HepG2 (cell line): ENCODE measurements around the gene CST8. TPM values are rescaled to one million over a fixed set of nuclear protein-coding genes. Genes with fewer than 3 reads are reported as not detected.

Source experiments
- ATAC-seq: fragments of 200-7000 bp; cut with Tn5 transposase; 3 replicates; pipeline ENCODE4 v1.9.1; 2020; ENCODE audit warnings: mild to moderate bottlenecking, moderate library complexity
- BruUV-seq: library from RNA; stranded (reverse); fragments of 400-500 nt; replicated peaks from 2 replicates; lab custom pipeline; 2021; lab: Mats Ljungman, UMichigan
- CTCF ChIA-PET: fragments of 300-600 bp; formaldehyde crosslinking; extraction: SDS; loops from one replicate; lab custom pipeline; 2021; ENCODE audit warnings: low total read pairs, inconsistent platforms, low intra/inter-chr PET ratio; lab: Yijun Ruan, JAX
- POLR2A ChIA-PET: fragments of 350-600 bp; sonication (Branson Sonifier 250); formaldehyde crosslinking; loops from one replicate; lab custom pipeline; 2020; ENCODE audit warnings: antibody characterized with exemption, inconsistent platforms; lab: Yijun Ruan, JAX
- DNase-seq: peaks from one replicate; pipeline ENCODE4 v3.0.0-alpha.2; 2015; ENCODE audit warnings: low spot score
- FAIRE-seq: peaks from 3 replicates; lab custom pipeline; 2011; peaks lifted over from hg19 to GRCh38; lab: Jason Lieb, UNC
- H2AFZ ChIP-seq: one replicate; pipeline ENCODE4 v1.6.1; 2011; ENCODE audit warnings: low read length, inconsistent platforms
- H3K27ac ChIP-seq: fragments of 300-600 bp; 3 replicates; pipeline ENCODE4 v1.8.0; 2011; ENCODE audit warnings: mixed run types, mild to moderate bottlenecking, mixed read lengths, low read length, inconsistent platforms; ENCODE audit not compliant: insufficient read depth; ENCODE audit errors: extremely low read length
- H3K27me3 ChIP-seq, 2 experiments: fragments of 200-600 bp in 1 of 2; 2 replicates in 1 of 2; 3 replicates in 1 of 2; pipeline versions ENCODE4 v1.6.0 to v1.8.0; 2011; ENCODE audit warnings: low read length in 2 of 2, mild to moderate bottlenecking in 2 of 2, moderate library complexity in 2 of 2, inconsistent platforms in 1 of 2; ENCODE audit not compliant: insufficient read depth in 2 of 2, control insufficient read depth in 1 of 2
- H3K36me3 ChIP-seq, 2 experiments: fragments of 200-600 bp in 1 of 2; replicated peaks in 1 of 2; 2 replicates in 1 of 2; 3 replicates in 1 of 2; pipeline versions ENCODE4 v1.5.1 to v1.8.0; 2011; ENCODE audit warnings: low read length in 2 of 2, inconsistent platforms in 1 of 2; ENCODE audit not compliant: insufficient read depth in 2 of 2, control insufficient read depth in 1 of 2
- H3K4me1 ChIP-seq: 2 replicates; pipeline ENCODE4 v1.5.1; 2012; ENCODE audit warnings: low read length, inconsistent platforms; ENCODE audit not compliant: insufficient read depth
- H3K4me2 ChIP-seq: 2 replicates; pipeline ENCODE4 v1.6.0; 2011; ENCODE audit warnings: low read depth, low read length, inconsistent platforms
- H3K4me3 ChIP-seq, 3 experiments: fragments of 200-600 bp in 1 of 3; sonication (generic), shearing (Covaris generic) in 1 of 3; replicated peaks in 1 of 3; 2 replicates each; pipeline ENCODE4 v1.5.1; 2011 to 2016; ENCODE audit warnings: low read length in 3 of 3, inconsistent platforms in 2 of 3, low read depth in 2 of 3, mild to moderate bottlenecking in 2 of 3, control low read depth in 1 of 3, mixed read lengths in 1 of 3; ENCODE audit not compliant: insufficient read depth in 1 of 3
- H3K79me2 ChIP-seq: one replicate; pipeline ENCODE4 v1.6.1; 2011; ENCODE audit warnings: low read length, inconsistent platforms; ENCODE audit not compliant: insufficient read depth
- H3K9ac ChIP-seq: 2 replicates; pipeline ENCODE4 v1.6.0; 2011; ENCODE audit warnings: mild to moderate bottlenecking, low read depth, low read length, inconsistent platforms; ENCODE audit not compliant: insufficient read depth
- H3K9me3 ChIP-seq: 2 replicates; pipeline ENCODE4 v1.5.1; 2012; ENCODE audit warnings: mild to moderate bottlenecking, low read length
- H4K20me1 ChIP-seq: 2 replicates; pipeline ENCODE4 v1.6.0; 2011; ENCODE audit warnings: inconsistent platforms, mild to moderate bottlenecking, low read length, moderate library complexity; ENCODE audit not compliant: insufficient read depth
- ATF7 ChIP-seq, 2 experiments: fragments of 450-650 bp in 1 of 2; sonication (generic) in 1 of 2; formaldehyde crosslinking in 1 of 2; IDR thresholded peaks; 2 replicates each; pipeline versions ENCODE4 v1.4.0 to v1.6.1; 2016 to 2020; ENCODE audit warnings: antibody characterized with exemption in 1 of 2, mild to moderate bottlenecking in 1 of 2, missing genetic modification reagents in 1 of 2
- KLF12 ChIP-seq: sonication (generic); formaldehyde crosslinking; IDR thresholded peaks from 2 replicates; pipeline ENCODE4 v1.4.0; 2020; ENCODE audit warnings: missing genetic modification reagents, borderline replicate concordance
- LCORL ChIP-seq, 2 experiments: fragments of 450-650 bp in 1 of 2; sonication (generic) in 1 of 2; formaldehyde crosslinking in 1 of 2; IDR thresholded peaks; 2 replicates each; pipeline versions ENCODE4 v1.5.0 to v1.6.1; 2017 to 2020; ENCODE audit warnings: antibody characterized with exemption in 1 of 2, missing genetic modification reagents in 1 of 2
- PPARG ChIP-seq: conservative IDR thresholded peaks from 2 replicates; pipeline ENCODE4 v1.6.1; 2016; ENCODE audit warnings: missing biosample characterization, missing genetic modification reagents
- RORA ChIP-seq: sonication (generic); formaldehyde crosslinking; IDR thresholded peaks from 2 replicates; pipeline ENCODE4 v1.5.0; 2020; ENCODE audit warnings: mild to moderate bottlenecking, missing genetic modification reagents, moderate library complexity
- ZNF703 ChIP-seq: sonication (generic); formaldehyde crosslinking; IDR thresholded peaks from 2 replicates; pipeline ENCODE4 v1.5.1; 2020; ENCODE audit warnings: missing genetic modification reagents, mild to moderate bottlenecking, moderate library complexity, borderline replicate concordance
- ZNF776 ChIP-seq: sonication (generic); formaldehyde crosslinking; IDR thresholded peaks from 2 replicates; pipeline ENCODE4 v1.4.0; 2020; ENCODE audit warnings: mild to moderate bottlenecking, missing genetic modification reagents
- WGBS: methylation state at CpG from one replicate; pipeline ENCODE4 v1.1.6; 2017; ENCODE audit warnings: low lambda C conversion rate; 5-methylcytosine and 5-hydroxymethylcytosine counted together
- in situ Hi-C: cut with HindIII; loops from 2 replicates; pipeline ENCODE4 v1.10.0; 2017; ENCODE audit warnings: low pct_unique_long_range_greater_than_20kb; ENCODE audit not compliant: extremely low pct_ligation_motif_present
- intact Hi-C: fragments of 100-400 bp; cut with micrococcal nuclease; formaldehyde crosslinking; loops from one replicate; pipeline ENCODE4 v1.10.0; 2022; ENCODE audit not compliant: unreplicated experiment
- polyA plus RNA-seq, 8 experiments: library from polyadenylated mRNA; depleted of rRNA in 3 of 8; stranded (reverse) in 7 of 8; unstranded in 1 of 8; fragments of >200 nt; fragmentation: Illumina TruSeq in 4 of 8; extraction: Trizol in 4 of 8; gene quantifications; 2 replicates each; pipeline versions ENCODE4 v1.2.1 to v1.2.3, GENCODE V29; 2011 to 2016; ENCODE audit warnings: low read depth in 4 of 8, missing spikeins in 1 of 8, mixed read lengths in 1 of 8; ENCODE audit not compliant: insufficient read depth in 1 of 8
- total RNA-seq, 5 experiments: library from RNA; depleted of rRNA; stranded (reverse); fragments of >200 nt; fragmentation: Illumina TruSeq; extraction: Trizol; gene quantifications; 2 replicates each; pipeline ENCODE4 v1.2.3, GENCODE V29; 2016; ENCODE audit warnings: low read depth in 1 of 5
- TF ChIP-seq, protein P1 (sequence below): sonication (generic); formaldehyde crosslinking; IDR thresholded peaks from 2 replicates; pipeline ENCODE4 v1.8.0; 2022; ENCODE audit warnings: mild to moderate bottlenecking, missing genetic modification reagents, moderate library complexity
- TF ChIP-seq, protein P2 (sequence below): sonication (generic); formaldehyde crosslinking; IDR thresholded peaks from 2 replicates; pipeline ENCODE4 v1.4.0; 2020; ENCODE audit warnings: missing genetic modification reagents
- TF ChIP-seq, protein P3 (sequence below): sonication (generic); formaldehyde crosslinking; conservative IDR thresholded peaks from 2 replicates; pipeline ENCODE4 v1.4.0; 2020; ENCODE audit warnings: missing genetic modification reagents
- TF ChIP-seq, protein P4 (sequence below): fragments of 450-650 bp; IDR thresholded peaks from 2 replicates; pipeline ENCODE4 v1.6.1; 2017

CST8 gene
- total and polyA plus RNA-seq, 2 of the 13 experiments (the other 11 are each of a cell fraction or from before 2014, with no cell fraction given), result not detected

DNA sequence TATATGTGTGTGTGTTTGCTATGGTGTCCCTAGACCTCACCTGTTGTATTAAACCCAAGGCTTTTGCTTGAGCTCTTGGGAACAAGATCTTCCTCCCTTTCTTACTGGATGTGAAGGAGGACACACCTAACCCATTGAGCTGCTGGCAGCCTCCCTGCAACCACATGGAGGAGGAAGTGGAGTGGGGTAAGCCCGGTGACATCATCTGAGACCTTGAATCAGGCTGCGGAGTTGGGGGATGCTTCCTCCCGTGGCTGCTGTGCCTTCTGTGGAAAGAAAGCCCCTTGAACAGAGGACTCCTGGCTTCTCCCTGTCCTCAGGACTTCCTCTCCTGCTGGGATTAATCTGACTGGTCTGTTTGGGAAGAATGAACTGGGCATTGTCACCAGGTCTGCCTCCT, 41.5 kb upstream of the CST8 start:
- no peaks in the 10 kb centered on the region for H3K79me2 ChIP-seq
- no TSS peak for BruUV-seq
- FAIRE-seq, result no peak
- H3K9me3 ChIP-seq, result no peaks in the 10 kb centered on the region
- H3K9ac ChIP-seq, result no peak overlapping the region
- intact Hi-C loops, result no loop called here
- ATAC-seq, result no peak
- H3K4me3 ChIP-seq, result no peak overlapping the region
- WGBS, result 8% methylated on average over 3 of the region's 3 CpGs
- no peak overlapping the region for H3K27ac ChIP-seq
- POLR2A ChIA-PET, result no interaction called here
- DNase-seq, result no peak
- TF ChIP-seq ATF7 (IDR thresholded peaks at IDR 0.05) (peak; percentile 38; the same call in 1 of the 2 replicates), ATF7 (CRISPR knock-in tag; IDR thresholded peaks at IDR 0.05) (no peak)
- TF ChIP-seq, protein P1, sequence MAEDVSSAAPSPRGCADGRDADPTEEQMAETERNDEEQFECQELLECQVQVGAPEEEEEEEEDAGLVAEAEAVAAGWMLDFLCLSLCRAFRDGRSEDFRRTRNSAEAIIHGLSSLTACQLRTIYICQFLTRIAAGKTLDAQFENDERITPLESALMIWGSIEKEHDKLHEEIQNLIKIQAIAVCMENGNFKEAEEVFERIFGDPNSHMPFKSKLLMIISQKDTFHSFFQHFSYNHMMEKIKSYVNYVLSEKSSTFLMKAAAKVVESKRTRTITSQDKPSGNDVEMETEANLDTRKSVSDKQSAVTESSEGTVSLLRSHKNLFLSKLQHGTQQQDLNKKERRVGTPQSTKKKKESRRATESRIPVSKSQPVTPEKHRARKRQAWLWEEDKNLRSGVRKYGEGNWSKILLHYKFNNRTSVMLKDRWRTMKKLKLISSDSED (CRISPR knock-in tag), result no peak
- H3K27me3 ChIP-seq, result peaks cover 2 to 42% of the 10 kb centered on the region in 2 experiments; a peak in 3 of 5 replicates
- CTCF ChIA-PET, result no interaction called here
- in situ Hi-C loops, result no loop called here
- no peak overlapping the region for H2AFZ ChIP-seq
- peaks cover 12% of the 10 kb centered on the region for H3K4me1 ChIP-seq
- H3K36me3 ChIP-seq, result no peaks in the 10 kb centered on the region
- no peaks in the 10 kb centered on the region for H4K20me1 ChIP-seq
- no peak overlapping the region for H3K4me2 ChIP-seq

DNA sequence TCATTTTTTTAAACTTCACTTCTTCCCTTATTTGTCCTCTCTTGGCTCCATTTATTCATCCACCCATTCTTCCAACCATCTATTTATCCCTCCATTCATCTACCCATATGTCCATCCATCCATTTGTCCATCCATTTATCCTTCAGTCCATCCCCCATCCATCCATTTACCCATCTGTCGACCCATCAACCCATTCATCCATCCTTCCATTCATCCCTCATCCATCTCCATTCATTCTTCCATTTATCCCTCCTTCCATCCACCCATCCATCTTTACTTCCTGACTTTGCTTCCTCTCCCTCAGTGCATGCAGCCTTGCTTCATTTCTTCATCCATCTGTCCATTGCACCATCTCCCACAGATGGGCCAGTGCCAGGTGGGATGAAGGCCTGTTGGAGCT, 40.0 kb upstream of the CST8 start:
- ATAC-seq (no peak), FAIRE-seq (no peak), DNase-seq (no peak)
- Histone ChIP-seq H4K20me1 (no peaks in the 10 kb centered on the region), H3K4me3 (no peak overlapping the region), H3K9me3 (no peaks in the 10 kb centered on the region), H3K4me2 (no peak overlapping the region), H2AFZ (no peak overlapping the region), H3K27me3 (peaks cover 2 to 36% of the 10 kb centered on the region in 2 experiments; a peak in 3 of 5 replicates), H3K36me3 (no peaks in the 10 kb centered on the region), H3K79me2 (no peaks in the 10 kb centered on the region), H3K27ac (no peak overlapping the region), H3K4me1 (peaks cover 7% of the 10 kb centered on the region), H3K9ac (no peak overlapping the region)
- no TSS peak for BruUV-seq
- ChIA-PET POLR2A (no interaction called here), CTCF (no interaction called here)
- intact Hi-C loops (no loop called here), in situ Hi-C loops (no loop called here)
- WGBS, result 2% methylated on average over 1 of the region's 1 CpG
- TF ChIP-seq KLF12 (no peak), ZNF703 (CRISPR knock-in tag) (no peak), ZNF776 (CRISPR knock-in tag) (no peak), LCORL (IDR thresholded peaks at IDR 0.05) (peak; percentile 9; the same call in 1 of the 2 replicates), LCORL (CRISPR knock-in tag; IDR thresholded peaks at IDR 0.05) (no peak), RORA (no peak), PPARG (CRISPR knock-in tag) (no peak)
- TF ChIP-seq, protein P2, sequence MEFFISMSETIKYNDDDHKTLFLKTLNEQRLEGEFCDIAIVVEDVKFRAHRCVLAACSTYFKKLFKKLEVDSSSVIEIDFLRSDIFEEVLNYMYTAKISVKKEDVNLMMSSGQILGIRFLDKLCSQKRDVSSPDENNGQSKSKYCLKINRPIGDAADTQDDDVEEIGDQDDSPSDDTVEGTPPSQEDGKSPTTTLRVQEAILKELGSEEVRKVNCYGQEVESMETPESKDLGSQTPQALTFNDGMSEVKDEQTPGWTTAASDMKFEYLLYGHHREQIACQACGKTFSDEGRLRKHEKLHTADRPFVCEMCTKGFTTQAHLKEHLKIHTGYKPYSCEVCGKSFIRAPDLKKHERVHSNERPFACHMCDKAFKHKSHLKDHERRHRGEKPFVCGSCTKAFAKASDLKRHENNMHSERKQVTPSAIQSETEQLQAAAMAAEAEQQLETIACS, result no peak
- TF ChIP-seq, protein P3, sequence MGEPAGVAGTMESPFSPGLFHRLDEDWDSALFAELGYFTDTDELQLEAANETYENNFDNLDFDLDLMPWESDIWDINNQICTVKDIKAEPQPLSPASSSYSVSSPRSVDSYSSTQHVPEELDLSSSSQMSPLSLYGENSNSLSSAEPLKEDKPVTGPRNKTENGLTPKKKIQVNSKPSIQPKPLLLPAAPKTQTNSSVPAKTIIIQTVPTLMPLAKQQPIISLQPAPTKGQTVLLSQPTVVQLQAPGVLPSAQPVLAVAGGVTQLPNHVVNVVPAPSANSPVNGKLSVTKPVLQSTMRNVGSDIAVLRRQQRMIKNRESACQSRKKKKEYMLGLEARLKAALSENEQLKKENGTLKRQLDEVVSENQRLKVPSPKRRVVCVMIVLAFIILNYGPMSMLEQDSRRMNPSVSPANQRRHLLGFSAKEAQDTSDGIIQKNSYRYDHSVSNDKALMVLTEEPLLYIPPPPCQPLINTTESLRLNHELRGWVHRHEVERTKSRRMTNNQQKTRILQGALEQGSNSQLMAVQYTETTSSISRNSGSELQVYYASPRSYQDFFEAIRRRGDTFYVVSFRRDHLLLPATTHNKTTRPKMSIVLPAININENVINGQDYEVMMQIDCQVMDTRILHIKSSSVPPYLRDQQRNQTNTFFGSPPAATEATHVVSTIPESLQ (CRISPR knock-in tag), result no peak
- TF ChIP-seq, protein P4, sequence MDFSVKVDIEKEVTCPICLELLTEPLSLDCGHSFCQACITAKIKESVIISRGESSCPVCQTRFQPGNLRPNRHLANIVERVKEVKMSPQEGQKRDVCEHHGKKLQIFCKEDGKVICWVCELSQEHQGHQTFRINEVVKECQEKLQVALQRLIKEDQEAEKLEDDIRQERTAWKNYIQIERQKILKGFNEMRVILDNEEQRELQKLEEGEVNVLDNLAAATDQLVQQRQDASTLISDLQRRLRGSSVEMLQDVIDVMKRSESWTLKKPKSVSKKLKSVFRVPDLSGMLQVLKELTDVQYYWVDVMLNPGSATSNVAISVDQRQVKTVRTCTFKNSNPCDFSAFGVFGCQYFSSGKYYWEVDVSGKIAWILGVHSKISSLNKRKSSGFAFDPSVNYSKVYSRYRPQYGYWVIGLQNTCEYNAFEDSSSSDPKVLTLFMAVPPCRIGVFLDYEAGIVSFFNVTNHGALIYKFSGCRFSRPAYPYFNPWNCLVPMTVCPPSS, result 0 out of 2 replicates have a peak, but pooled peaks have one; percentile 81
